HG03064 (cell line): ENCODE measurements around the gene CLDN9.
A peak's percentile ranks its signal among the peaks of the same experiment; 100 is the strongest.
"Not testable (repeated sequence)": the region's sequence is repeated elsewhere in the genome, so short reads cannot be mapped to it uniquely, and the experiment has no call there.

ENCODE experiments used
- ATAC-seq: cut with Tn5 transposase; IDR thresholded peaks from one replicate; pipeline ENCODE4 v1.9.1; 2021; ENCODE audit warnings: low read depth; ENCODE audit not compliant: unreplicated experiment

The CLDN9 gene

DNA sequence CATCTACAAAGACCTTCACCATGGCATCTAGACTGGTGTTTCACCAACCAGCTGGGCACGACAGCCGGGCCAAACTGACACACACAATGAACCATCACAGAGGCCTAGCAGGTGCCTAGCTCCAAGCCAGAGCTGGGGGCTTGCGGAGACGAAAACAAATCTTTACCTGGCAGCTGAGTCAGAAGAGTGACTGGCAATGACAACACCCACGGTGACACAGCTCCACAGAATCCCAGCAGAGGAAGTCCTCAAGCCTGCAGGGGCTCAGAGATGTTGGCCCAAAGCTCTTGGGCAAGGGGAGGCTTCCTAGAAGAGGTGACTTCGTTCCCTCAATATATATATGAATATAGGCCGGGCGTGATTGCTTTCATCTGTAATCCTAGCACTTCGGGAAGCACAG lies 38.8 kb downstream of the CLDN9 start:
- no peak for ATAC-seq

DNA sequence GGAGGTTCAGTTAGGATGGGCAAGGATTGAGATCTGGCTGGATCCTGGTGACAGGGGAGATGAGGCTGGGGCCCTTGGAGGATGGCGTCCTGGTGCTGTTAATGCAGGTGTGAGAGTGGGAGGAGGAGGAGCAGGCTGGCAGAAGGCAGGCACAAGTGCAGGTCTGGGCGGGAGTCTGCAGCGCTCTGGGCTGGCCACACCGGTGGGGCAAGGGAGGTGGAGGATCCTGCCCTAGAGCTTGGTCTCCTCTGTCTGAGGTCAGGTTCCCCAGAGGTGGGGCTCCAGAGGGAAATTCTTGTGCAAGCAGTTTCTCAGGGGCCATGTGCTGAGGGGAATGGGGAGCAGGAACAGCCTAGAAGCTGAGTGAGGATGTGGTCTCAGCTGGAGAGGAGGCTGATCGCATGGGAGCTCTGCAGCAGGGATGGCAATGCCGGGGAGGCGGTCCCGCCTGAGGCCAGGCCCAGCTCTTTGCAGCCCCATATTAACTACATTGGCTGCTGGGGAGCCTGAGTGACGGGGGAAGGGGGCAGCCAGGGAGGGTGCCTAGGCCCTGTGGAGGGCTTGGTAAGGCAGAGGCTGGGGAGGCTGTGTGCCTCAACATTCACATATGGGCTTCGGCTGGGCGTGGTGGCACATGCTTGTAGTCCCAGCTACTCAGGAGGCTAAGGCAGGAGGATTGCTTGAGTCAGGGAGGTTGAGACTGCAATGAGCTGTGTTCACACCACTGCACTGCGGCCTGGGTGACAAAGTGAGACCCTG lies 40.0 kb downstream of the CLDN9 start:
- ATAC-seq = not testable (repeated sequence)

- not testable (repeated sequence) for ATAC-seq
These were observed 40.6 kb downstream of the CLDN9 start for GRCh38 chr16:3053330-3053710.

DNA sequence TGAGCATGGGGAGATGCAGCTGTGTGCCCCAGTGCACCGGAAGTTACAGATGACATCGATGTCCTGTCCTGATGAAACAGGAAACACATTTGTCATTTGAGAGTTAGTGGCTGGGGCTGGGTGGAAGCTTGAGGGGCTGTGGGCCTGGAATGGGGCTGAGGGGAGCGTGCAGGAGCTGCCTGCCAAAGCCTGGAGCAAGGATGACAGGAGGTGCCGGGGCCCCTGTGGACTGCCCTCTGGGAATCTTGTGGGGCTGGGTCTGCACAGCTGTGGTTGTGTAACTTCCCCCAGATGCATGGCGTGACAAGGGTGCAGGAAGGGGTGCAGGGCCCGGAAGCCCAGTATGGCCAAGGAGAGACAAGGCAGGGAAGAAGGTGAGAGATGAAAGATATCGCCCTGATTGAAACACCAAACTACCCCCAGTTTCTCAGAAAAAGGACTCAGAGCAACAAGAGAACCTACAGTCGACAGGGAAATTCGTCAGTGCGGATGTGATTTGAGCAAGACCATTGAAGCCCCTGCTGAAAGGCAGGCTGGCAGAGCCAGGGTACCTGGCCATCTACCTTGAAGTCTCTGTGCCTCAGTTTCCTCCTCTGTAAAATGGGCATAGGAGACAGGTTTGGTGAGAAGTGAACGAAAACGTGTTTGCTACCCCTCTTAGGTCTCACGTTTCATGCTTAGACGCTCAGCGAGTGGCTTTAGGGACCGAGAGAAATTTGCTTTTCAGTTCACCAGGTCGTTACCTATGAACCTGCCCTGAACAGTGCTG lies 42.4 kb downstream of the CLDN9 start:
- ATAC-seq = no peak

DNA sequence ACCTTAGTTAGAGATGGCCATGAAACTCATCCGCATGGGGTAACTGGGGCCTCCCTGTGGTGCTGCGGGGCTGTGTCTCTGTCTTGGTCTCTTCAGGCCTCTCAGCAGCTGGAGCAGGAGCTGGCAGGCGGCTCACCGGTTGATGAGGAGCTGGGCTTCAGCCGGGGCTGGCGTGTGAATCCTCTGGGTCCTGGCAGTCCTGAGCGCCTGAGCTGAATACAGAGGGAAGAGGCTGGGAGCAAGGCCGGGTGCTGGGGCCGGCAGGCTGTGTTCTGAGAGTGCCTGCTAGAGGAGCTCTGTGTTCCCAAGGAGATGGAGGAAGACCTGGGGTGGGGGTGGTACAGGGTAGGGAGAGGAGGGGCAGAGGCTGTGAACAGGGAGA lies 43.0 kb downstream of the CLDN9 start:
- not testable (repeated sequence) for ATAC-seq

DNA sequence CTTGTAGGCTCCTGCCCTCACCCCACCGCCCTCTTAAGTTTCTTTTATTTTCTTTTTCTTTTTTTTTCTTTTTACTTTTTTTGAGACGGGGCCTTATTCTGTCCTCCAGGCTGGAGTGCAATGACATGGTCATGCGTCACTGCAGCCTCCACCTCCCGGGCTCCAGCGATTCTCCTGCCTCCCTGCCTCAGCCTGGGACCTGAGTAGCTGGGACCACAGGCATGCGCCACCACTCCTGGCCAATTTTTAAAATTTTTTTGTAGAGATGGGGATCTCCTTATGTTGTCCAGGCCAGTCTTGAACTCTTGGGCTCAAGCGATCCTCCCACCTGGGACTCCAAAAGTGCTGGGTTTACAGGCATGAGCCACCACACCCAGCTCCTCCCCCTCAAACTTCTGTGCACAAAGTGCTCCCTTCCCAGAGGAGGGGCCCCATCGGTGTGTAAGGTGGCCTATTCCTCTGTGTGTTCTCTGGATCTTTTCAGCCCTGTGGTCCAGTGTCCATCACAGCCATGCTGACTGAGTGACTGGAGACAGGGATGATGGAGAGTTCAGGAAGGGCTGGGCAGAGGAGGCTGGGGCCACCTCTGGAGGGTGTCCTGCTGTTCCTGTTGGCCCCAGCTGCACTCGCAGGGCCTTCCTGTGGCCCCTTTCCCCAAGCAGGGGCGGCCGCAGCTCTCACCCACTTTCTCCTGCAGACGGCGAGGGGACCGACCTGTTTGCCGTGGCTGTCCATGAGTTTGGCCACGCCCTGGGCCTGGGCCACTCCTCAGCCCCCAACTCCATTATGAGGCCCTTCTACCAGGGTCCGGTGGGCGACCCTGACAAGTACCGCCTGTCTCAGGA lies 43.8 kb downstream of the CLDN9 start:
- no peak for ATAC-seq

DNA sequence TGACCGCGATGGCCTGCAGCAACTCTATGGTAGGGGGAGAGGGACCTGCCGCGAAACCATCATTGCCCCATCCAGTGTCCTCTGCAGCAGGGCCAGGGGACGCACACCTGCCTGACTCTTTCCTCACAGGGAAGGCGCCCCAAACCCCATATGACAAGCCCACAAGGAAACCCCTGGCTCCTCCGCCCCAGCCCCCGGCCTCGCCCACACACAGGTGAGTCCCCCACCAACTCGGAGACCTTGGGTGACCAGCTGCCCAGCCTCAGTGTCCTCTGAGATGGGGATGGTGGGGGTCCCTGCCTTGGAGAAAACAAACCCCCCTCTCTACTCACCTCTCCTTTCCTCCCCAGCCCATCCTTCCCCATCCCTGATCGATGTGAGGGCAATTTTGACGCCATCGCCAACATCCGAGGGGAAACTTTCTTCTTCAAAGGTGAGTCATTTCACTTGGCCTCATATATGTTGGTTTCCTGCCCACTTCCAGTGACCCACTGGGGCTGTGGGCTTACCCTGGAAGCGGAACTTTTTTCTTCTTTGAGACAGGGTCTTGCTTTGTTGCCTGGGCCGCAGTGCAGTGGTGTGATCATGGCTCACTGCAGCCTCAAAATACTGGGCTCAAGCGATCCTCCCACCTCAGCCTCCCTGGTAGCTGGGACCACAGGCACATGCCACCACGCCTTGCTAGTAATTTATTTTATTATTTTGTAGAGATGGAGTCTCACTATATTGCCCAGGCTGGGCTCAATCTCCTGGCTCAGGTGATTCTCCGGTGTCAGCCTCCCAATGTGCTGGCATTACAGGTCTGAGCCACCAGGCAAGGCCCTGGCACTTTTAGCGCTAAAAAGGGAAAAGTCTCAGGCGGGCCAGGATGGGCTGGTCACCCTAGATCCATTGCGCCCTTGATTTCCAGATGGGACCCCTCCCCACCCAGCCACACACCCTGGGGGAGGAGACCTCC lies 44.7 kb downstream of the CLDN9 start:
- ATAC-seq = no peak

- ATAC-seq = no peak
These were observed 45.7 kb downstream of the CLDN9 start for GRCh38 chr16:3058139-3059030.

DNA sequence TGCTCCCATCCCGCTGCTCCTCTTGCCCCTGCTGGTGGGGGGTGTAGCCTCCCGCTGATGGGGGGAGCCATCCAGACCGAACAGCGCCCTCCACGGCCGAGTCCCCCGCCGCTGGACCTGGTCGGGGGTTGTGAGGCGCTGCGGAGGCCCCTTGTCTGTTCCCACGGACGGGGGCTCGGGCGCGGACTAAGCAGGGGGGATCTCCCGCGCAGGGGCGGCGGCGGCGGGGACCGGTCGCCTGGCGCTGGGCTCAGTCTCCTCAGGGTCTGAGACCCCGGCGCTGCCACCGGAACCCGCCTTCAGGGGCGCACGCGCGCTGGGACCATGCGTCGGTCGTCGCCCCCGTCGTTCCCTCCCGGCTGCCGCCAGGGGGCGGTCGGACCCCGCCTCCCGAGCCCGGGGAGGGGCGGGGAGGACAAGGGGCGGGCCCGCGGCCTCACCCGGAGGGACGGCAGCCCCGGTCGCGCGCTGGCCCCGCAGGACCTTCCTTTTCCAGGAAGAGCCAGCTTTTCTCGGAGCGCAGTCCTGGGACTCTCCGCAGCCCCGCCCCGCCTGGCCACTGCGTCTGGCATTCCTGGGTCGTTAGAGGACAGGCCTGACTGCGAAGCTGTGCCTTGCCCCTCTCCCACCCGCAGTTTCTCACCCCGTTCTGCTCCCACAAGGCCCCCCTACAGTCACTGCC lies 46.5 kb downstream of the CLDN9 start:
- ATAC-seq = peak; percentile 68

DNA sequence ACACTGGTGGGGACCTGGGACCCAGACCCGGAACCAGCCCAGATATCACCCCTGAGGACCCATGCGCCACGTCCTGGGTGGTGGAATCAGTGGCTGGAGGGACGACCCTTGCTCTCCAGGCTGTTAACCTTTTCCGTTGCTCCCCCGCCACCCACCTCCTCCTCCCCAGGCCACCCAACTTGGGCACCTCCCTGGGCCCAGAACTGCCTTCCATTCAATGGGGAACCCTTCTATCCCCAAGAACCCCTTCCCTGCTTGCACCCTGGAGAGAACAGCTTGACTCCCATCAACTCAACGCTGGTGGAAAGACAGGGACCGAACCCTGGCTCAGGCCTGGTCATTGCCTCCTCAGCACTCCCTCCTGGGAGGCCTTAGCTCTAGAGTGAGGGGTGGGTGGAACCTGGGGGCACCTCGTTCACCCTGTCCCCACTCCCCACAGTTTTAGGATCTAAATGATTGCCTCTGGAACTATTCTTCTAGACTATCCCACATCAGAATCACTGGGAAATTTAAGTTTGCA lies 47.1 kb downstream of the CLDN9 start:
- ATAC-seq = no peak

DNA sequence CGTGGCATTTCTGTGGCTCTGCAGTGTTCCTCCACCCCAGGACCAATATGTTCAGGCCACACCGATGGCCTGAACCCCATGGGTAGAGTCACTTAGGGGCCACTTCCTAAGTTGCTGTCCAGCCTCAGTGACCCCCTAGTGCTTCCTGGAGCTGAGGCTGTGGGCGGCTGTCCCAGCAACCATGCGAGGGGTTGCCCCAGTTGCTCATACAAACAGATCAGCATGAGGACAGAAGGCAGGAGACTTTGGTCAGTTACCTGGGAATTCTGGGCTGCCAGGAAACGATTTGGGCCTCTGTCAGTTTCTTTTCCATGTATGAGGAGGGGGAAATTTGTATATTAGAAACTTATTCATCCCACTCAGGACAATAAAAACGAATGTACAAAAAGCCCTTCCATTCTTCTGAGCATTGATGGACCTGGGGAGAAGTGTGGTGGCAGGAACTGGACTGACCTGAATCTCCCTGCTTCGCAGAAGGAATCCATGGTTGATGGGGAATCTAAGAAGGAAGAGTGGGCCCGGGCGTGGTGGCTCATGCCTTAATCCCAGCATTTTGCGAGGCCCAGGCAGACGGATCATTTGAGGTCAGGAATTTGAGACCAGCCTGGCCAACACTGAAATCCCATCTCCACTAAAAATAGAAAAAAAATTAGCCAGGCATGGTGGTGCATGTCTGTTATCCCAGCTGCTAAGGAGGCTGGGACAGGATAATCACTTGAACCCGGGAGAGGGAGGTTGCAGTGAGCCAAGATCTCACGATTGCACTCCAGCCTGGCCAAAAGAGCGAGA lies 47.8 kb downstream of the CLDN9 start:
- no peak for ATAC-seq

GRCh38 chr16:3062553-3062952 lies 49.8 kb downstream of the CLDN9 start:
- ATAC-seq = no peak

- no peak for ATAC-seq
These were observed 51.1 kb downstream of the CLDN9 start for GRCh38 chr16:3063625-3064386.
